GM19452 (cell line): ENCODE data around the gene KCTD19.

ENCODE experiments used
- ATAC-seq: cut with Tn5 transposase; IDR thresholded peaks from one replicate; pipeline ENCODE4 v1.9.1; 2021; ENCODE audit not compliant: unreplicated experiment

KCTD19 gene

DNA sequence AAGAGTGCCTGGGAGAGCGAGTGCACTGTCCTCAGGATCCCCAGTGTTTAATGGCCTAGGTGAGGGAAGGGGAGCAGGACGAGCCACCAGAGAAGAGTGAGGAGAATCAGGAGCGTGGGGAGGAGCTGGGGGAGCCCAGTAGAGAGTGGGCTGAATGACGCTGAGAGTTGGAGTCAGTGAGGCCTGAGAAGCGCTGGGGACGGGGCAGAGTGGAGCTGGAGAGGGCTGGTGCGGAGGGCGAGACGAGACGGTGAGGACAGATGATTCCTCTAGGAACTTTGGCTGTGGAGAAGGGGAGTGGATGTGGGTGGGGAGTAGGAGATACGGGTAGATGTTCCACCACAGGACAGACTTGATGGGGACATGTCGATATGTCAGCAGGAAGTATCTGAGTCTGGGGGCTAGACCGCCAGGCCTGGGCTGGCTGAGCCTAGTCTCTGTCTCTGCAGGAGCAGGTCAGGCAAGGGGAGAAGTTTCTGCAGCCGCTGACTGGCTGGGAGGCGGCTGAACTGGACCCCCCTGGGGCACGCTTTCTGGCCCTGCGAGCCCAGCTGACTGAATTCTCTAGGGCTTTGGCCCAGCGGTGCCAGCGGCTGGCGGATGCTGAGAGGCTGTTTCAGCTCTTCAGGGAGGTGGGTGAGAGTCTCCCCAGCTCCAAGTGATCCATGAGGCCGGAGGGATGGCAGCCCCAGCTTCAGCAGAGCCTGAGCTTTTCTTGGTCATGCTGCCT, 42.5 kb downstream of the KCTD19 start:
- no peak for ATAC-seq

DNA sequence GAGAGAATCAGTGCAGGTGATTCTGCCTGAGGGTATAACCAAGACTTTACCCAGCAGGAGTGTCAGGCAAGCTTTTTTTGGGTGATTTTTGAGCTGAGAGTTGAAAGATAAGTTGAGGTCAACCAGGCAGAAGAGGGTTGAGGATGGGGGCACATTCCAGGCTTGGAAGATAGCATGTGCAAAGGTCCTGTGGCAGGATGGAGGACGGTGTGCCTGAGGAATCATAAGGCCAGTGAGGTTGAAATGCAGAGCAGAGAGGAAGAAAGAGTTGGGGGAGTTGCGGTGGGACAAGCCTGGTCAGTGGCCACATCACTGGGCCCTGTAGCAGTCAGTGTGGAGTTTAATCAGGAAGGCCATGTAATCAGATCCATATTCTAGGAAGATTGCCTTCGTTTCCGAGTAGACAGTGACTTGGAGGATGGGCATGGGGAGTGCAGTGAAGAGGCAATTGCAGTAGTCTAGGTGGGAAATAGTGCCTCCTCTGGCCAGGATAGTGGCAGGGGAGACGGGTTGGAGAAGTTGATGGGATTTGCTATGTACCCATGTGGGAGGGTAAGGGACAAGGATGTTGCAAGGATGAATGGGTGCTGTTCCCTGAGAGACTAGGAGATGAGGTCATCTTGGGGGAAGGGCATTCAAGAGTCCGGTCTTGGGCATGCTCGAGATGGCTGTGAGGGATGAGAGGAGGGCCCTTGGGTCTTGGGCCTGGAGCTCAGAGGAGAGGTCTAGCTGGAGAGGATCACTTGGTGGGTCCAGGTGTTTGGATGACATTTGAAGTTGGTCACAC, 43.3 kb downstream of the KCTD19 start:
- ATAC-seq = no peak

DNA sequence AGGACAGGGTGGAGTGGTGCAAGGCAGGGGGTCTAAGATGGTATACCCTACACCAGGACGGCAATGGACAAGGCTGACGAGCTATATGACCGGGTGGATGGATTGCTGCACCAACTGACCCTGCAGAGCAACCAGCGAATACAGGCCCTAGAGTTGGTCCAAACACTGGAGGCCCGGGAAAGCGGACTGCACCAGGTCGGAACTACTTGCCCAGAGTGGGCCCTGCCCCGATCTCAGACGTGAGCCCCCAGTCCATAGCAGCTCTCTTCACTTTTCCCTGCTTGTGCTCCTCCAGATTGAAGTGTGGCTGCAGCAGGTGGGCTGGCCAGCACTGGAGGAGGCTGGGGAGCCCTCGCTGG, 44.1 kb downstream of the KCTD19 start:
- ATAC-seq = no peak

DNA sequence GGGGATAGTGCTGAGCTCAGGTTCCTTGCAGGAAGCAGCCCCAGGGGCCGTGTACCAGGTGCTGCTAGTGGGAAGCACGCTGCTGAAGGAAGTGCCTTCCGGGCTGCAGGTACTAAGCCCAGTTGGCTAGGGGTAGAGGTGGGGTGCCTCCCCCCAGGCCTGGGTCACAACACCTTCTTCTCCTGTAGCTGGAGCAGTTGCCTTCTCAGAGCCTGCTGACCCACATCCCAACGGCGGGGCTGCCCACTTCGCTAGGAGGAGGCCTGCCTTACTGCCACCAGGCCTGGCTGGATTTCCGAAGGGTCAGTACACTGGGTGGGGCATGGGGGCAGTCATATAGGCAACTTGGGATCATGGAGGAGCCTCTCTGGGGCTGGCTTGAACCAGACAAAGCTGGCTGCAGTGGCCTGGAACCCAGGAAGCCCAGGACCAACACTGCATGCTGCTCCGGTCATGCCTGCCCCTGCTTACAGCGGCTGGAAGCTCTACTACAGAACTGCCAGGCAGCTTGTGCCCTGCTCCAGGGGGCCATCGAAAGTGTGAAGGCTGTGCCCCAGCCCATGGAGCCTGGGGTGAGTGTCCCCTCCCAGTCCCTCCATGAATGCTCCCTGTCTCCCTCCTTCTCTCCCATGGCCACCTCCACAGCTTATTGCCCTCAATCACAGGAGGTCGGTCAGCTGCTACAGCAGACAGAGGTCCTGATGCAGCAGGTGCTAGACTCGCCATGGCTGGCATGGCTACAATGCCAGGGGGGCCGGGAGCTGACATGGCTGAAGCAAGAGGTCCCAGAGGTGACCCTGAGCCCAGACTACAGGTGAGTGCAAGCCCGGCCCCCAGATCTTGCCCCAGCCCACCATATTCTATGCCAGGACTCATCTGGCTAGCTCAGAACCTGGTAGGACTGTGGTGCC, 44.8 kb downstream of the KCTD19 start:
- ATAC-seq = no peak

DNA sequence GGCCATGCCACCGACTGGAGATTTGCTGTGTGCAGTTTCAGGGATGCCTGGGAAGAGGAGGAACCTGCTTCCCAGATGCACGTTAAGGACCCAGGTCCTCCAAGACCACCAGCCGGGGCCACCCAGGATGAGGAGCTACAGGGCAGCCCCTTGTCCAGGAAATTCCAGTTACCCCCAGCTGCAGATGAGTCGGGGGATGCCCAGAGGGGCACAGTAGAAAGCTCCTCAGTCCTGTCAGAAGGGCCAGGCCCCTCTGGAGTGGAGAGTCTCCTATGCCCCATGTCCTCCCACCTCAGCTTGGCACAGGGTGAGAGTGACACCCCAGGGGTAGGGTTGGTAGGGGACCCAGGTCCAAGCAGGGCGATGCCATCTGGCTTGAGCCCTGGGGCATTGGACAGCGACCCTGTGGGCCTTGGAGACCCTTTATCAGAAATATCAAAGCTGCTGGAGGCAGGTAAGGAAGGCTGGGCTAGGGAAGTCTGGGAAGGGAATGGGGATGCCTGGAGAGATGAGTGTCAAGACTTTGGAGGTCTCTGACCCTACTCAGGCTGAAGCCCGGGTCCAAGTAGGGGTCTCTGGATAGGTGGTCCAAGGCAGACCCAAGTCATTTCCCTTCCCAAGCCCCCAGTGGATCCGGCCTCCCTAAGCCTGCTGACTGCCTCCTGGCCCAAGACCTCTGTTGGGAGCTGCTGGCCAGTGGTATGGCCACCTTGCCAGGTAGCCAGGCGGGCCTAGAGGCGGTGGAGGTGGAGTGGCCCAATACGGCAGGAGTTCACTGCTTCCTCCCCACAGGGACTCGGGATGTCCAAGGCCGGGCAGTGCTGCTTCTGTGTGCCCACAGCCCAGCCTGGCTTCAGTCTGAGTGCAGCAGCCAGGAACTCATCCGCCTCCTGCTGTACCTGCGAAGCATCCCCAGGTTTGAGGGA, 46.2 kb downstream of the KCTD19 start:
- ATAC-seq = no peak

DNA sequence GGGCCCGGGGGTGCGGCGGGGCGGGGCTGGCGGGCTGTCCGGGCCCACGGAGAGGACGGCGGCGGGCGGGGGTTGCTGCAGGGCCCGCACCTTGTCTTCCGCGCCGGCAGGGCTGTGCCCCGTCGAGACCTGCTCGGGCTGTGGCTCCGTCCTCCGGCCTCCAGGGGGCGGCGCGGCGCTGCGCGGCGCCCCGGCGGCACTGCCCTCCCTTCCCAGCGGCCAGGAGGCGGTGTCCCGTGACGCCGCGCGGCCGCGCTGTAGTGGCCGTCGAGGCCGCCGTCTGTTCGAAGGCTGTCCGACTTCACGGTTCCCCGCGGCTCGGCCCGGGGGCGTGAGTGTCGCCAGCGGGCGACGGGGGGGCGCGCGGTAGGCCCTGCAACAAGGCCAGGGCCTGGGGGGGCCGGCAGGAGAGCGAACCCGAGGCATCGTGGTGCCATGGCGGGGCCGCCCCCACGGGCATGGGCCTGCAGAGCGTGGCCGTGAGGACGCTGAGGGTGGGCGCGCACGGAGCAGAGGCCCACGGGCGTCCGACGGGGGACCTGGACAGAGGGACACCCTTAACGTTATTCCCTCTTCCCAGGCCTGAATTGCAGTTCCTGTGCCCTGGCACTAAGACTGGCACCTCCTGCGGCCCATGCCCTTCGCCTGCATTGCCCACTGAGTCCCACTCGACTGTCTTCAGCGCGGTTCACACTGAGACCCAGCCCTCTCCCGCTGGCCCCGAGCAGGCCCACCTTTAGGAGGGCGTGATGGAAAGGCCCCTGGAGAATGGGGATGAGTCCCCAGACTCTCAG, 47.0 kb downstream of the KCTD19 start, which contains the start of gene PLEKHG4:
TSS of gene PLEKHG4 (plus strand) at position 237 of the 794 bp plus-strand sequence. CDS start at position 750, 513 bp downstream.
- peak; percentile 81 for ATAC-seq

DNA sequence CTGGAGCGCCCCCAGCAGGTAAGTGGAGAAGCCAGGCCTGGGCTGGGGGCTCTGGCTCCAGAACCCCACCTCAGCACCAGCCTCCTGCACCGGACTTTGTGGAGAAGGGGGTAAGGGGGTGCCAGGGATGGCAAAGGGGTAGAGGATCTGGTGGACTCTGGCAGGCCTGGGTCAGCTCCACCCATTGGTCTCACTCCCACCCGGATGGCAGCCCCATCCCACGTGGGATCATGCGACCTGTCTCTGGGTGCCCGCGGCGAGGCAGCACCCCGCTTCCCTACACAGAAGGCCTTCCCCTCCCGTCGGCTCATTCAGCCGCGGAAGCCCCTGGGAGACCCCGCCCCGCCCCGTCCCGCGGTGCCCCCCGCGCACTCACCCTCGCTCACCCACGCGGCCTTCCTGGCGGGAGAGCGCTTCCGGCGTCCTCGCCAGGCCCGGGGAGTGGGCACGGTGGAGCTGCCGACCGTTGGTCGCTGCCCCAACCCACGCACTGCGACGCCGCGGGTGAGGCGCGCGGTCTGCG, 47.7 kb downstream of the KCTD19 start:
- ATAC-seq = peak; percentile 39

DNA sequence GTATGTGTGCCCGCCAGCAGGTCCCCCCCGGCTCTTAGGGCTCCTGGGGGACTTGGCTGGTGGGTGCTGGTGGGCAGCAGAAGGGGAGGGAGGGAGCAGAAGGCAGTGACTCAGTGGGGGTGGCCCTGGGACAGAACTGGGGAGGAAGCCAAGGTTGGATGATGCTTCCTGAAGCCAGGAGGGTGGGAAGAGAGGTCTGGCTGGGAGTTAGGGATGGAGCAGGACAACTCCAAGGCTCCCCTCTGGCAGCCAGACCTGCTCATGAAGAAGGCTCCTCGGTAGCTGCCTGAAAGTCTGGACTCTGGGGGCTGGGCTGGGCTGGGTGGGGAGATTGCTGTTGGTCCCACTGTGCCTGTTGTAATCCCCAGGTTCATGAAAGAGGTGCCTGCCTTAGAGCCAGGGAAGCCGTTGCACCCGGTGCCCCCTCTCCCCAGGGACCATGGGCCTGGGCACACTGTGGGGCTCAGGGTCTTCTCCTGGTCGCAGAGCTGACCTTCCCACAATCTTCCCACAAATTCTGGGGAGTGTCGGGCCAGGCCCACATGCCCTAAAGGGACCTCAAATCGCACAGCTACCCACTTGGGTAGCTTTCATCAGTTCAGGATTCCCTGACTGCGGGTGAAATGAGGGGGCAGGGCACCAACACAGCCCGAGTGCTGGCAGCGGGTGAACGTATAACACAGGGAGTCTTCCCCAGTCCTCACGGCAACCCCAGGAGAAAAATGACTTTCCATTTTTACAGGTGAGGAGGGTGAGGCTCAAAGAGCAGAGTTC, 48.4 kb downstream of the KCTD19 start:
- ATAC-seq = no peak

DNA sequence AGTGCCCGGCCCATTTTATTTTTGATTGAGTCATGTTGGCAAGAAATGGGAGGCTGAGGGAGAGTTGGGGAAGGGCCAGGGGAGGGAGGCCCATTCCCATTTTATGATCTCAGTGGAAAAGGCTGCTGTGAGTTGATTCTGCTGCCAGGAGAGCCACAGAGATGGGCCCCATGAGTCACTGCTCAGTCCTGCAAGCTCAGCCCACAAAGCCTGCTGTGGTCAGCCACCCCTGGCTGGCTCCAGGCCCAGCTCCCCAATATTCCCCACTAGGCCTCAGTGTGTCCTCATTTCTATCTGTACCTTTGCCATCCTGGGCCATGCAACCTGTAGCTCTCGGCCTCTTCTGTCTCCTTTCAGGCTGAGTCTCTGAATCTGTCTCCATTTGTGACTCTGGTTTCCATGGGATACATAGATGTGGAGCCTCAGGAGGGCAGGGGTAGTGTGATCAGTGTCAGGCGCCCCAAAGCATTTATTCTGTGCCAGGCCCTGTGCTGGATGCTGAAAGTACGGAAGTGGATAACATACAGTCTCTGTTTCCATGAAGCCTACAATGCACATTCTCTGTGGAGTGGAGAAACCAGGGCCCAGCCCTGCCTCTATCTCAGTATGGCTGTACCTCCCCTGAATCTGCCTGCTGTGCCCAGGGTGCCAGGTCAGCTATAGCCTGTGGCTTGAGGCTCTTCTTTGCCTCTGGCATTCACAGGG, 49.1 kb downstream of the KCTD19 start:
- no peak for ATAC-seq

DNA sequence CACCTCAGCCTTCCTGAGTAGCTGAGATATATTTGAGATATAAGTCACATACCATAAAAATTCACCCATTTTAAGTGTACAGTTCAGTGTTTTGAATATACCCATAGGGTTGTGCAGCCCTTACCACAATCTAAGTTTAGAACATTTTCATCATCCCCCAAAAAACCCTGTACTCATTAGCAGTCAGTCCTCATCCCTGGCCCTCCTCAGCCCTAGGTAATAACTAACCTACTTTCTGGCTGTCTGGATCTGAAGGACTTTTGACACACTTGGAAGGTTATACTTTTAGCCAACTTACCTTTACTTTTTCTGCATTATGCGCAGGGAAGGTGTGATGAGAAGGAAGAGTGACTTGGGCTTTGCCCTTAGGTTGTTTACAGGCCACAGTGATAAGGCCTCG, 51.2 kb downstream of the KCTD19 start:
- ATAC-seq = no peak

DNA sequence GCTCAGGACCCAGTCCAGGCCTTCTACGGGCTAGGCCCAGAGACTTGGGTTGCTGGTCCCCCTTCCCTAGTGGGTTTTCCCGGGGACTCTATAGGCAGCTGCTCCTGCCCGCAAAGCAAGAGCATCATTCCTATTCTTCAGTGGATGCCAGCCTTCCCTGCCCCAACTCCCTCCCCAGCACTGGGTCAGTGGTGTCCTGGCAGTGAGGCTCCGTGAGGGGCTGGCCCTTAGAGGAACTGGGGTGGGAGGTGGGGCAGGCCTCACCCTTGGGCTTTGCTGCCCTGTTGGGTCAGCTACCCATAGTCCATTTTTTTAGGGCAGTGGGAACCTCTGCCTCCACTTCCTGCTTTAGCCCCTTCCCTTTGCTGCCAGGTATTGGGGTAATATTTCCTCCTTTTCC, 55.1 kb downstream of the KCTD19 start:
- no peak for ATAC-seq

- no peak for ATAC-seq
Observed at GRCh38 chr16:67270931-67271338, 55.6 kb downstream of the KCTD19 start.

- no peak for ATAC-seq
Observed at GRCh38 chr16:67269766-67270165, 56.8 kb downstream of the KCTD19 start.

- ATAC-seq = no peak
Observed at GRCh38 chr16:67268136-67268579, 58.4 kb downstream of the KCTD19 start.

DNA sequence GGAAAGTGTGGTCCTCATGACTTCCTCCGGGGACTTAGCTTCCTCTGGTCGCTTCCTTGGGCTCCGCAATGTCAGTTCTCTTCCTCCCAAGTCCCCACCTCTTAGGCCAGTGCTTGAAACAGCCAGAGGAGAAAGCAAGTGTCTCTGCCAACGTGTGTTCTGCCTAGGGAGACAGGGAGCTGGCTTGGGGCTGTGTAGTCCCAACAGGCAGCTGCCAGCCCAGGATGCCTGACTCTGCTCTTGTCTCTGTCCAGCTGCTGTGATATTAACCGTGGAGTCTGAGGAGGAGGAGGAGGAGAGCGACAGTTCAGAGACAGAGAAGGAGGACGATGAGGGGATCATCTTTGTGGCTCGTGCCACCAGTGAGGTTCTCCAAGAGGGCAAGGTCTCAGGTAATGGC, 60.7 kb downstream of the KCTD19 start:
- ATAC-seq = no peak

DNA sequence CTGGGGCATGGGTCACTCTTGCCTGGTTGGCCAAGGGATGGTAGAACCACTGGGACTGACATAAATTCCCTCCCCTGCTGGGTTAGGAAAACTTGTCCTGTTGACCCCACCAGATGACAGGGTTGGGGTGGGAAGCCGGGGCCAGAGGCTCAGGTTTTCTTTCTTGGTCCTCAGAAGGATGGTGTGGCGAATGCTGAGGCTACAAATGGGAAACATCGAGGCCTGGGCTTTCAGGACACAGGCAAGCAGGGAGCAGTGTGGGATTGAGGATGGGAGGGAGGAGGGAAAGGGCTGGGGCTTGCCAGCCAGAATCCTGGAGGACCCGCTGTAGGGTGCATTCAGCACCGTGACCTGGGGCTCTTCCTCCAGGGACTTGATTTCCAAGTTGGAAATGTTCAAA, 61.7 kb downstream of the KCTD19 start:
- ATAC-seq = no peak

DNA sequence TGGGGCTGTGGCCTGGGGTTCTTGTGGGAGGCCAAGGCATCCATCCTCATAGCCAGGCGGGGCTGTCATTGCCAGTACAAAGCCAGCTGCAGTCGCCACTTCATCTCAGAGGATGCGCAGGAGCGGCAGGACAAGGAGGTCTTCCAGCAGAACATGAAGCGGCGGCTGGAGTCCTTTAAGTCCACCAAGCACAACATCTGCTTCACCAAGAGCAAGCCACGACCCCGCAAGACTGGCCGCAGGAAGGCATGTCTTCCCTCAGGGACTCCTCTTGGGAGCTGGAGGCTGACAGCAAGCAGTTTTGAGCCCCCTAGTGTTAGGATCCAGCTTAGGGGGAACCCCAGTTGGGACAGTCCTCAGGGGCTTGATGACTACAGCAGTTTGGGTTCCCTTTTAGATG, 62.3 kb downstream of the KCTD19 start:
- ATAC-seq = no peak

GRCh38 chr16:67263201-67263600, 63.3 kb downstream of the KCTD19 start:
- no peak for ATAC-seq
